Osteoblast (primary cell): Measurements from ENCODE around the gene TCEAL6. TPM values are rescaled to one million over a fixed set of nuclear protein-coding genes. Genes with fewer than 3 reads are reported as not detected.
"Not testable (repeated sequence)": the region's sequence is repeated elsewhere in the genome, so short reads cannot be mapped to it uniquely, and the experiment has no call there.

Experiments
- DNase-seq: peaks from one replicate; pipeline ENCODE4 v3.0.0; 2011; ENCODE audit warnings: low spot score, mixed read lengths; ENCODE audit not compliant: insufficient read length; ENCODE audit errors: missing footprints
- H2AFZ ChIP-seq: 2 replicates; pipeline ENCODE4 v1.6.0; 2011; ENCODE audit warnings: mild to moderate bottlenecking, low read length
- H3K27ac ChIP-seq: 2 replicates; pipeline ENCODE4 v1.5.1; 2011; ENCODE audit warnings: mild to moderate bottlenecking, low read depth, low read length, moderate library complexity
- H3K27me3 ChIP-seq: 2 replicates; pipeline ENCODE4 v1.6.0; 2012; ENCODE audit warnings: mild to moderate bottlenecking, control low read depth, inconsistent platforms, low read length, moderate library complexity; ENCODE audit not compliant: insufficient read depth
- H3K36me3 ChIP-seq: 2 replicates; pipeline ENCODE4 v1.5.1; 2011; ENCODE audit warnings: mild to moderate bottlenecking, low read length, control low read depth, moderate library complexity; ENCODE audit not compliant: insufficient read depth
- H3K4me1 ChIP-seq: 2 replicates; pipeline ENCODE4 v1.5.1; 2011; ENCODE audit warnings: mild to moderate bottlenecking, low read length, control low read depth, moderate library complexity; ENCODE audit not compliant: insufficient read depth
- H3K4me2 ChIP-seq: 2 replicates; pipeline ENCODE4 v1.6.0; 2011; ENCODE audit warnings: mild to moderate bottlenecking, low read length; ENCODE audit not compliant: insufficient read depth
- H3K4me3 ChIP-seq: fragments of 200-600 bp; sonication (generic); 3 replicates; pipeline ENCODE4 v1.5.1; 2012; ENCODE audit warnings: mild to moderate bottlenecking, low read length, inconsistent platforms; ENCODE audit not compliant: insufficient read depth
- H3K79me2 ChIP-seq: 2 replicates; pipeline ENCODE4 v1.6.0; 2012; ENCODE audit warnings: mild to moderate bottlenecking, low read length, control low read depth, inconsistent platforms; ENCODE audit not compliant: insufficient read depth
- H3K9me3 ChIP-seq: 2 replicates; pipeline ENCODE4 v1.5.1; 2011; ENCODE audit warnings: low read depth, low read length, control low read depth
- H4K20me1 ChIP-seq: 2 replicates; pipeline ENCODE4 v1.6.0; 2012; ENCODE audit warnings: mild to moderate bottlenecking, low read length, control low read depth; ENCODE audit not compliant: insufficient read depth
- total RNA-seq: library from RNA; depleted of rRNA; stranded (reverse); fragments of >200 nt; gene quantifications from 2 replicates; pipeline ENCODE4 v1.2.3, GENCODE V29; 2012
- TF ChIP-seq, protein P1 (sequence below): IDR thresholded peaks from 2 replicates; pipeline ENCODE4 v1.5.1; 2011; ENCODE audit warnings: mild to moderate bottlenecking, low read depth, low read length, moderate library complexity; ENCODE audit errors: extremely low read depth

Gene TCEAL6
- total RNA-seq, 1 donor = not detected

DNA sequence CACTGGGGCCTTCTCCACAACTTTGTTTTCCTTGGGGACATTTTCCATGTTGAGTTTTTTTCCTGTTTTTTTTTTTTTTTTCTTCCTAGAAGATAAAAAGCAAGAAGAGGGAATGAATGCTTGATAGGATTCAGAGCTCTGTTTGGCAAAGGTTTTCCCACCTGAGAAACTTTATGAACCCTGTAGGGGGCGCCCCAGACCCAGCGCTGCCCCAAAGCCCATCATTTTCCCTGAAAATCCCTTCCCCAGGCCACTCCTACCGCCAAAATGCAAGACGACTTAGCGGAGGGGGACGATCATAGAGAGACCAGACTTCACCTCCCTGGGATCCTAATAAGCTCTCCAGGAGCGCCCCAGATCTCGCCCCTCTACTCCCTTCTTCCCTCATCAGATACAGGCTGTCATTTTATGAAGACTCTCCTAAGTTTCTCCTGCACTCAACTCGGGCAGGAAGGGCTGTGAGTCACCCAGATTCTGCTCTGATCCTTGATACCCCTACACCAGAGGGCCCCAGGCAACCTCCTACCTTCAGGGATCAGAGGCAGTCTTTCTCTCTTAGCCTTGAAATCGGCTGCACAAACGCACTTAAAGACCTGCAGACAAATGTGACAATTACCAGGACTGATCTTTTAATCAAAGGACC lies 12.1 kb upstream of the TCEAL6 start:
- Histone ChIP-seq H3K4me3 (no peak overlapping the region), H3K36me3 (no peaks in the 10 kb centered on the region), H2AFZ (no peak overlapping the region), H3K4me1 (no peaks in the 10 kb centered on the region), H3K27me3 (peaks cover 4% of the 10 kb centered on the region), H3K27ac (no peak overlapping the region), H3K79me2 (no peaks in the 10 kb centered on the region), H3K4me2 (no peak overlapping the region), H4K20me1 (no peaks in the 10 kb centered on the region), H3K9me3 (no peaks in the 10 kb centered on the region)
- TF ChIP-seq, protein P1, sequence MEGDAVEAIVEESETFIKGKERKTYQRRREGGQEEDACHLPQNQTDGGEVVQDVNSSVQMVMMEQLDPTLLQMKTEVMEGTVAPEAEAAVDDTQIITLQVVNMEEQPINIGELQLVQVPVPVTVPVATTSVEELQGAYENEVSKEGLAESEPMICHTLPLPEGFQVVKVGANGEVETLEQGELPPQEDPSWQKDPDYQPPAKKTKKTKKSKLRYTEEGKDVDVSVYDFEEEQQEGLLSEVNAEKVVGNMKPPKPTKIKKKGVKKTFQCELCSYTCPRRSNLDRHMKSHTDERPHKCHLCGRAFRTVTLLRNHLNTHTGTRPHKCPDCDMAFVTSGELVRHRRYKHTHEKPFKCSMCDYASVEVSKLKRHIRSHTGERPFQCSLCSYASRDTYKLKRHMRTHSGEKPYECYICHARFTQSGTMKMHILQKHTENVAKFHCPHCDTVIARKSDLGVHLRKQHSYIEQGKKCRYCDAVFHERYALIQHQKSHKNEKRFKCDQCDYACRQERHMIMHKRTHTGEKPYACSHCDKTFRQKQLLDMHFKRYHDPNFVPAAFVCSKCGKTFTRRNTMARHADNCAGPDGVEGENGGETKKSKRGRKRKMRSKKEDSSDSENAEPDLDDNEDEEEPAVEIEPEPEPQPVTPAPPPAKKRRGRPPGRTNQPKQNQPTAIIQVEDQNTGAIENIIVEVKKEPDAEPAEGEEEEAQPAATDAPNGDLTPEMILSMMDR = peak; percentile 8
- DNase-seq = no peak

DNA sequence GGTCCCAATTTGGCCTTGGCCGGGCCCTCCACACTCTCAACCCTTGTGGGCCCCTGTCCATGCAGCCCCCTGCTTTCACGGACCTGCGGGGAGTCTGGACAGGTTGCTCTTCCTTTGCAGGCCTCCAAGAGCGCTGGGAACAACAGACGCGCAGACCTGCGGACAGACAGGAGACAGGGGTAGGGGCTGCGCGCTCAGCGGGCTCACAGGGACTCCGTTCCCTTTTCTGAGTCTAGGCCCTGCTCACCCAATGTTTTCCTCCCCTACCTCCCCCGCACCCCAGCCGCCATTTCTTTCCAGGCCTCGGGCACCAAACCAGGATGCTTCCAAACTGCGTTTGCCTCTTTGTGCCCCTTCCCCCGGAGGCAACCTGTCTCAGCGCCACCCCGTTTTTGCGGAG lies 650 bp downstream of the TCEAL6 start:
- not testable (repeated sequence) for H3K79me2 ChIP-seq, H3K9me3 ChIP-seq, H3K27ac ChIP-seq, H3K36me3 ChIP-seq, H3K4me1 ChIP-seq, H3K4me3 ChIP-seq, H3K4me2 ChIP-seq, H2AFZ ChIP-seq, DNase-seq, H4K20me1 ChIP-seq, H3K27me3 ChIP-seq

DNA sequence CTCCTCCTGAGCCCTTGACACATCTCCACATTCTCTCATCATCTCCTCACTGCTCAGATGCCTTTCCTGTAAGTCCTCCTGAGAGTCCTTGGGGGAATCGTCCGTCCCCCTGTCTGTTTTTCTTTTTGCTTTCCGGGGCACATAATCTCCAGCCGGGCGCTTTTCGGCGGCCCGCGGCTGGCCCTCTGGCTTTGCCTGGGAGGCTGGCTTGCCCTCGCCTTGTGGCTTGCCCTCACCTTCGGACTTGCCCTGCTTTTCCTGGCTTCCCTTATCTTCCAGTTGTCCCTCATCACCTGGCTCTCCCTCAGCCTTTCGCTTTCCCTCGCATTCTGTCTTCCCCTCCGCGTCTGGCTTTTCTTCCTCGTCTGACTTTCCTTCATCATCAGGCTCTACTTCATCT lies 1.4 kb downstream of the TCEAL6 start:
- not testable (repeated sequence) for H2AFZ ChIP-seq, DNase-seq, H3K9me3 ChIP-seq, H3K27ac ChIP-seq, H3K4me3 ChIP-seq, H3K4me1 ChIP-seq, H3K27me3 ChIP-seq, H3K4me2 ChIP-seq, H3K79me2 ChIP-seq, H3K36me3 ChIP-seq, H4K20me1 ChIP-seq

DNA sequence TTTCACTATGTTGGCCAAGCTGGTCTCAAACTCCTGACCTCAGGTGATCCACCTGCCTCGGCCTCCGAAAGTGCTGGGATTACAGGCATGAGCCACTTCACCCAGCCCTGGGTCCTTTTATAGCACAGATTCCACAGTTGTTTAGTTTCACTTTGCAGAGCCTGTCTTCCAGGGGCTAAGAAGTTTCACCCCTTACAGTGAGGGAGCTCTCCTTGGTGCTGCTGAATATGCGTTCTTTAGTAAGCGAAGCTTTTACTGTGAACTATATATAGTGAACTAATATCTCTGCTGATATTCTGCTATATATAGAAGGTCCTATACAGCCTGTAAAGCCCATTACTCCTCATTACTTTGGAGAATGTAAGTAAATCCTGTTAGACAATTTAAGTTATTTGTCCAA lies 4.2 kb downstream of the TCEAL6 start:
- no peaks in the 10 kb centered on the region for H3K4me1 ChIP-seq
- DNase-seq = no peak
- H4K20me1 ChIP-seq = no peaks in the 10 kb centered on the region
- TF ChIP-seq, protein P1 = no peak
- H3K27me3 ChIP-seq = peaks cover 5% of the 10 kb centered on the region
- no peak overlapping the region for H3K27ac ChIP-seq
- H3K36me3 ChIP-seq = no peaks in the 10 kb centered on the region
- H3K9me3 ChIP-seq = no peaks in the 10 kb centered on the region
- no peak overlapping the region for H3K4me2 ChIP-seq
- H3K79me2 ChIP-seq = no peaks in the 10 kb centered on the region
- H2AFZ ChIP-seq = no peak overlapping the region
- H3K4me3 ChIP-seq = no peak overlapping the region

DNA sequence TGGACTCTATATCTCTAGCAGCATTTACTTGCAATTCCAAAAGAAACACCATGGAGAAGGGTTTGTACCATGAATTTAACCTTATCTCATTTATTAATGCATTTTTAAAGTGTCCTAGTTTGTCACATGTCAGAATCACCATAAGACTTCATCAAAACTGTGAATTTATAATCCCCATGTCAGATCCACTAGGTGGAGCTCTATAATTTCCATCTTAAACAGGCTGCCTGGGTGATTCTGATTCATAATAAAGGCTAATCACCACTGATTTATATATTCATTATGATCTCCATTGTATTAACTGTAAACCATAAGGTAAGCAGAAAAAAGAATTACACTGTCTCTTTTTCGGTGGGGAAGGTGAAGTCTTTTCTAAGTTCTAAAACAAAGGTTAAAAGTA lies 12.8 kb downstream of the TCEAL6 start:
- H3K27me3 ChIP-seq = peaks cover 18% of the 10 kb centered on the region
- H3K79me2 ChIP-seq = no peaks in the 10 kb centered on the region
- no peaks in the 10 kb centered on the region for H3K4me1 ChIP-seq
- H3K4me2 ChIP-seq = no peak overlapping the region
- no peak overlapping the region for H3K4me3 ChIP-seq
- H2AFZ ChIP-seq = no peak overlapping the region
- H3K36me3 ChIP-seq = no peaks in the 10 kb centered on the region
- TF ChIP-seq, protein P1 = peak; percentile 58
- H3K9me3 ChIP-seq = no peaks in the 10 kb centered on the region
- H3K27ac ChIP-seq = no peak overlapping the region
- H4K20me1 ChIP-seq = no peaks in the 10 kb centered on the region
- peak; percentile 85 for DNase-seq
